Pons (tissue), 1 donor: ENCODE results near the gene KRTAP4-6.
"Not testable (repeated sequence)": the region's sequence is repeated elsewhere in the genome, so short reads cannot be mapped to it uniquely, and the experiment has no call there.

Source experiments
- DNase-seq: peaks from one replicate; pipeline ENCODE4 v3.0.0-alpha.2; 2016; ENCODE audit warnings: low spot score

KRTAP4-6 gene

DNA sequence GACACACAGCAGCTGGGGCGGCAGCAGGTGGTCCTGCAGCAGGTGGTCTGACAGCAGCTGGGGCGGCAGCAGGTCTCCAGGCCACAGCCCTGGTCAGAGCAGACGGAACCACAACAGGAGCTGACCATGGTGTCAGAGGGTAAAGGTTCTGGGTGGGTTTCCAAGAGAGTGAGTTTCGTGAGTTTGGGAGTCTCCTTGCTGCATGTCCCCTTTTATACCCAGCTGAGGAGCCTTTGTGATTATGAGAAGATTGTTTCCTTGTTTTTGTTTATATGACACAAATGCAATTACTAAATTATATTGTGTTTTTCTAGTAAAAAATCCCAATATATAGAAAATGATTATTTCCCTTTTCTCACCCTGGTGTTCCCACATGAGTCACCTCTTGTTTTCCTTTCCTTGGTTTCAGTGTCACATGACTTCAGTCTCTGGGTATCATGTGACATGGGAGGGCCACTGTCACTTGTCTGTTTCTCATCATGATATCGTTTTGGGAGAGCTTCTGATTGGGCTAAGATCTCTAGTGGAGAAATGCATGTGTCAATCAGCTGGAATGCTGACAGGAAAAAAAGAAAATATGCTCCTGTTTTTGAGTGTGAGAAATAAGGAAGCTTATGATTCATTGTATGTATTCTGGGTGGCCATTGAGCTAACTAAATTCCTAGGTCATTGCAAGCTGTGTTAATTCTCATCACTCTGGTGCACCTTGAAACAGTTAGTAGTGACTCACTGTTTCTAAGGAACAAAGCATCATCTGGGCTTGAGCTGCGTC, at the start of gene KRTAP4-6:
Gene KRTAP4-6, minus strand, starts transcription at position 185 of the 772 bp plus-strand sequence. Its CDS starts 57 bp downstream, at position 128.
- DNase-seq: no peak

DNA sequence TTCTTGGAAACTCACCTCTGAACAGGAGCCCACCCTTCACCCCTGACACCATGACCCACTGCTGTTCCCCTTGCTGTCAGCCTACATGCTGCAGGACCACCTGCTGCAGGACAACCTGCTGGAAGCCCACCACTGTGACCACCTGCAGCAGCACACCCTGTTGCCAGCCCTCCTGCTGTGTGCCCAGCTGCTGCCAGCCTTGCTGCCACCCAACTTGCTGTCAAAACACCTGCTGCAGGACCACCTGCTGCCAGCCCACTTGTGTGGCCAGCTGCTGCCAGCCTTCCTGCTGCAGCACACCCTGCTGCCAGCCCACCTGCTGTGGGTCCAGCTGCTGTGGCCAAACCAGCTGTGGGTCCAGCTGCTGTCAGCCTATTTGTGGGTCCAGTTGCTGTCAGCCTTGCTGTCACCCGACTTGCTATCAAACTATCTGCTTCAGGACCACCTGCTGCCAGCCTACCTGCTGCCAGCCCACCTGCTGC, 49.5 kb upstream of the KRTAP4-6 start, which contains the start of gene KRTAP9-1:
Gene KRTAP9-1, plus strand, starts transcription at position 51 of the 482 bp plus-strand sequence. Its CDS starts 0 bp downstream, at position 51.
- not testable (repeated sequence) for DNase-seq

DNA sequence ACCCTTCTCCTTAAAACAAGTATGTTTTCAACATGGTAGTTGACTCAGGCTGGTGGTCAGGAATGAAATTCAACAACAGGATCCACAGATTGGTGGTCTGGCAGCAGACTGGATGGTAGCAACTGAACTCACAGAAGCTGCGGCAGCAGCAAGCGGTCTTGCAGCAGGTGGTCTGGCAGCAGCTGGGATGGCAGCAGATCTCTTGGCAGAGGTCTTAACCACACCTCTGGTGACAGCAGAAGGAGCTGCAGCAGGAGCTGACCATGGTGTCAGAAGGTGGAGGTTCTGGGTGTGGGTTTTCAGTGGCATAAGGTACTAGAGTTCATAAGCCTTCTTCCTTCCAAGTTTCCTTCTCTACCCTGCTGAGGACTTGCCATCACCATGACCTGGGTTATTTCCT, 46.5 kb upstream of the KRTAP4-6 start:
- DNase-seq: no peak

DNA sequence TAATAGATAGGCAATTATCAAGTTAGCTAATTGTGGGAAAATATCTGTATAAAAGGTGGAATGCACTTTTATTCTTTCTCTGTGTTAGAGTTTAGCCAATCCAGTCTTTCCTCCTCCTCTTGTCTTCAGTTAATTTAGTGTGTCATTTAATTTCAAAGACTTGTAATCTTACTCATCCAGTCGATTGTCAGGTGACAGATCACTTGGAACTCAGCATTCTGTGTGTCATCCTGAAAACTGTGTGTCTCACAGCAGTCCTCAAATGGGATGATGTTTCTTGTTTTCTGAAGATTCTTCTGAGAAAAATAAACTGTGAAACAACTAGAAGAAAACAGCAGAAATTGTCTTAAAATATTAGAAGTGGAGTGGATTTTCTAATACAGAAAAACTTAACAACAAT, 44.7 kb upstream of the KRTAP4-6 start:
- no peak for DNase-seq

DNA sequence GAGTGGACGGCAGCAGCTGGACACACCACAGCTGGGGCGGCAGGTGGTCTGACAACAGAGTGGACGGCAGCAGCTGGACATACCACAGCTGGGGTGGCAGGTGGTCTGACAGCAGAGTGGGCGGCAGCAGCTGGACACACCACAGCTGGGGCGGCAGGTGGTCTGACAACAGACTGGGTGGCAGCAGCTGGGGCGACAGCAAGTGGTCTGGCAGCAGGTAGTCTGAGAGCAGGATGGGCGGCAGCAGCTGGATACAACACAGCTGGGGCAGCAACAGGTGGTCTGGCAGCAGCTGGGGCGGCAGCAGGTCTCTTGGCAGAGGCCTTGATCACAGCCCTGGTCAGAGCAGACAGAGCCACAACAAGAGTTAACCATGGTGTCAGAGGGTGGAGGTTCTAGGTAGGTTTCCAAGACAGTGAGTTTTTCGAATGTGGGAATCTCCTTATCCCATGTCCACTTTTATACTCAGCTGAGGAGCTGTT, 44.2 kb upstream of the KRTAP4-6 start, which contains the start of gene KRTAP4-1:
Gene KRTAP4-1, minus strand, starts transcription at position 432 of the 482 bp plus-strand sequence. Its CDS starts 57 bp downstream, at position 375.
- DNase-seq: no peak

DNA sequence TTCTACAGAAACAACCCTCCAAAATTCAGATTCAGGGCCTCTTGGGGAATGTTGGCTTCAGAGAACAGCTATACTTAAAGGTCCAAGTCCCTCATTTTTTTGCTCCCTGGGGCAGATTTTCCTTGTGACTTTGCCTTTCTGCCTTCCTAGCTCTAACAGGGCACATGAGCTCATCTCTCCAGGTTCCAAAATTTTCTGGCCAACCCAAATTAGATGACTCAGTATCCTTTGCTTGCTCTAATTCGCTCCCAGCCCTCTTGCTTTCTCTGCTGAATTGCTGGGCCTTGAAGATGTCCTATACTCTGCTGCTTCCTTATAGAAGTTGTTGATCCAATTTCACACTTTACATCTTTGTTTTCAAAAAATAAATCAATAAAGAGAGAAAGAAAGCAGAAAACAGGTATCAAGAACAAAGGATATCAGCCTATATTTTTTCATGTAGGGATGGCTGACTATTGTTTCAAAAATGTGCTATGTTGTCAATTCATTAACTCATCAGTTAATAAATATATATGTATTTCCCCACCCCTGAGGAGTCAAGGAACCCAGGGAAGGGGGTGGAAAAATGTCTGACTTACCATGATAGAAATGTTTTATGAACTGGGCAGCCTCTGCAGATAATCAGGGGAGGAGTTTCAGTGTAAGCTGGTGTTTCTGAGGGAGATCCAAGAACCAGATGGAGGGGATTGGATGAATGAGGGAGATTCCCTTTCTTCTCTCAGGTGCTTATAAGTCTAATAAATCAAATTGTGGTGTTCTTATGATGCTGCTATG, 38.7 kb upstream of the KRTAP4-6 start:
- DNase-seq: no peak

DNA sequence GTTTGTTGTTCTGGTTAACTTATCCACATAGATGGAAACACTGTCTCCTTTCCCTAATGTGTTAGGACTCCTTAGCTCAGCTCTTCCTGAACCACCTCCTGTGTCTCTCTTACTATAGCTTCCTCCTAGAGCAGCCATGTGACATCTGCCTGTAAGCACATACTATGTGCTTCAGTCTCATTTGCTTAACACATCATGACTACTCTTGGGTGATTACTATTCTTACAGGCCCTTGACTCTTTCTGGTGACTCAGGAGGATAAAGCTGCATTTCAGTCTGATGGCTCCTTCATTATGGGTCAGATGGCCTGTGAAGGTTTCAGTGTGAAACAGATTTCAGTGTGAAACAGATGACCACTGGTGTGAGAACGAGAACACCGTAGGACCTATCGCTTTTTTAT, 38.0 kb upstream of the KRTAP4-6 start:
- peak; percentile 26 for DNase-seq

DNA sequence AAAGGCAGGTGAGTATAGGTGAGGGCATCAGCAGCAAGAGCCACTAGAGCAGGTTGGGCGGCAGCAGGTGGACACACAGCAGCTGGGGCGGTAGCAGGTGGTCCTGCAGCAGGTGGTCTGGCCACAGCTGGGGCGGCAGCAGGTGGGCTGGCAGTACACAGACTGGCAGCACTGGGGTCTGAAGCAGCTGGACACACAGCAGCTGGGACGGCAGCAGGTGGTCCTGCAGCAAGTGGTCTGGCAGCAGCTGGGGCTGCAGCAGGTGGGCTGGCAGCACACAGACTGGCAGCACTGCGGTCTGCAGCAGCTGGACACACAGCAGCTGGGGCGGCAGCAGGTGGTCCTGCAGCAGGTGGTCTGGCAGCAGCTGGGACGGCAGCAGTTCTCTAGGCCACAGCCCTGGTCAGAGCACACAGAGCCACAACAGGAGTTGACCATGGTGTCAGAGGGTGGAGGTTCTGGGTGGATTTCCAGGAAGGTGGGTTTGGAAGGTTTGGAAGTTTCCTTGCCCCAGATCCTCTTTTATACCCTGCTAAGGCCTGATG, 37.5 kb upstream of the KRTAP4-6 start, which contains the start of gene KRTAP4-2:
Gene KRTAP4-2, minus strand, starts transcription at position 495 of the 545 bp plus-strand sequence. Its CDS starts 57 bp downstream, at position 438.
- DNase-seq: no peak

DNA sequence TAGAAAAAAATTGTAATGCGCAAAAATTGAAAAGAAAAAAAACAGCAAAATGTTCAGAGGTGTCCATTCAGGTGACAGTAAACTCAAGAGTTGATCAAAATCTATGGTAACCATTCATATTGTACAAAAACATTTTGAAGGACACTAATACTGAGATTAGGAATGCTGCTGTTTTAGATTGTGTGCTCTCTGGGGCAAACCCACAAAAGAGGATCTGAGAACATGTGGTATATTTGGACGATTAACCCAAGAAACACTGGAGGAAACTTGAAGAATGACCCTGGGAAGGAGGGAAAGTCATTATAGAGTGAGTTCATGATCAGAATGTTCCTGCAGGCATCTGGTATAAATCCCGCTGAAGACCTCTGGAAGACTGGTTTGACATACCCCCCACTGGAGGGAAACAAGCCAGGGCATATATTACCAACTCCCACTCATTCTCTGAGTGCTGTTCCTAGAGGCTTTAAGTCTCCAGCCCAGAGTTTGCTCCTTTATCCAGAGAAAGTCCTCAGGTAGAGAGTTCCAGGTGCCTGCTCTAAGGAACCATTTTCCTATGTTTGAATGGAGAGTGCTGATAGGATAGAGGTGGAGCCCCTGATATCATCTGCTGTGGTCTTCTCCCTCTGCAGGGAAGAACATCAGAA, 36.5 kb upstream of the KRTAP4-6 start:
- peak; percentile 4 for DNase-seq

DNA sequence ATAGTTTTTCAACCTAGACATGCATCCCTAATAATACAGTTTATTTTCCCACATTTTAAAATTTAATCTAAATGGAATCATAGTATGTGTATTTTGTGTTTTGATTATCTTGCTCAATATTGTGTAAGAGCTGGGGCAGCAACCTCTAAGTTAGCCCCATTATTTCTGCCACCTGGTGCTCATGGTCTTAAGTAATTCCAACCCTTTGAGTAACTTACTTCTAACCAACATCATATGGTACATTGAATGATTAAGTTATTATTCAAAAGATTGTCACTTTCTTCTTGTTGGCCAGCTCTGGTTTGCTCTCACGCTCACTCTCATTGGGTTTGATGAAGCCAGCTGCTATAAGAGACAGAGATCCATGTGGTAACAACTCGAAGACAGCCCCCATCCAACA, 31.5 kb upstream of the KRTAP4-6 start:
- DNase-seq: no peak

DNA sequence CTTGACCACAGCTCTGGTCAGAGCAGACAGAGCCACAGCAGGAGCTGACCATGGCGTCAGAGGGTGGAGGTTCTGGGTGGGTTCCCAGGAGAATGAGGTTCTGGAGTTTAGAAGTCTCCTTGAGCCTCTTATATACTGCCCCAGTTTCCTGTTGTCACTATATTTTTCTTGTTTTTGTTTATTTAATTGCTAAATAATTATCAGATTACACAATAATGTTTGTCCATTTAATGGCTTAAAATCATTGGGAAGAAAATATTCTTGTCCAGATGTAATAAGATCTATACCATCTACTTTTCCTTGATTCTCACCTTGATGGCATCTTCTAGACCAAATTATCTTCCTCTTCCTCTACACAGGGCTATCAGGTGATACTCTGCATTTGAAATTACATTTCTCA, 27.8 kb upstream of the KRTAP4-6 start, which contains the start of gene KRTAP4-3:
Gene KRTAP4-3, minus strand, starts transcription at position 101 of the 400 bp plus-strand sequence. Its CDS starts 49 bp downstream, at position 52.
- no peak for DNase-seq

DNA sequence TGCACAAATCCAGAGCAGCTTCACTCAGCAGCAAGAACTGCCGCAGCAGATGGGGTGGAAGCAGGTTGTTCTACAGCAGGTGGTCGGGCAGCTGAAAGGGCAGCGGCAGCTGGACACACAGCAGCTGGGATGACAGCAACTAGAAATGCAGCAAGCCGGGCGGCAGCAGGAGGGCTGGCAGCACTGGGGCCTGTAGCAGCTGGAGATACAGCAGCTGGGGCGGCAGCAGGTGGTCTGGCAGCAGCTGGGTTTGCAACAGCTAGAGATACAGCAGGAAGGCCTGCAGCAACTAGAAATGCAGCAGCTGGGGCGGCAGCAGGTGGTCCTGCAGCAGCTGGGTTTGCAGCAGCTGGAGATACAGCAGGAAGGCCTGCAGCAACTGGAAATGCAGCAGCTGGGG, 27.2 kb upstream of the KRTAP4-6 start:
- no peak for DNase-seq

DNA sequence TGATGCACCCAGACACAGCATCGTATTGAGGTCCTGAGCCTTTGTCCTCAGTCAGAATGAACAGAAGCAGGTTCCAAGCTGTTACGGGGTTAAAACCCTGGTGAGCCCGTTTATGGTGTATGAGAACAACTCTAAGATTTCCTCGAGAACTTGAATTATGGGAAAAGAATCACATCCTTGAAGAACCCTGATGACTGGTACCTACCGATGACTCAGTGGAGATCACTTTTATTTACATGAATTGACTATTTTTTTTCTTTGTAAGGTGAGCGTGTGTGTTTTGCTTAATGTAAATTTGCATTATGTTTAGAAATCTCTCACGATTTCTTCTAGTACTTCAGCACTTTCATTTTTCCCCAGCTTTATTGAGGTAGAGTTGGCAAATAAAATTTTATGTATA, 23.5 kb upstream of the KRTAP4-6 start:
- DNase-seq: no peak

DNA sequence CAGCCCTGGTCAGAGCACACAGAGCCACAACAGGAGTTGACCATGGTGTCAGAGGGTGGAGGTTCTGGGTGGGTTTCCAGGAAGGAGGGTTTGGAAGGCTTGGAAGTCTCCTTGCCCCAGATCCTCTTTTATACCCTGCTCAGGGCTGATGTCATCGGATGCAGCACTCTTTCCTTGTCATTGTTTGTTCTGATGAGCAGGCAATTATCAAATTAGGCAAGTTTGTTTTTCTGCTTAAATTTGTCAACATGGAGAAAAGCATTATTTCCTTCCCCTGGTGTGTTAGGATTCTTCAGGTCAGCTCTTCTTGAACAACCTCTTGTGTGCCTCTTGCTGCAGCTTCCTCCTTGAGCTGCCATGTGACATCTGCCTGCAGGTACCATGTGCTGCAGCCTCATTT, 20.3 kb upstream of the KRTAP4-6 start, which contains the start of gene KRTAP4-4:
Gene KRTAP4-4, minus strand, starts transcription at position 101 of the 400 bp plus-strand sequence. Its CDS starts 57 bp downstream, at position 44.
- DNase-seq: no peak

DNA sequence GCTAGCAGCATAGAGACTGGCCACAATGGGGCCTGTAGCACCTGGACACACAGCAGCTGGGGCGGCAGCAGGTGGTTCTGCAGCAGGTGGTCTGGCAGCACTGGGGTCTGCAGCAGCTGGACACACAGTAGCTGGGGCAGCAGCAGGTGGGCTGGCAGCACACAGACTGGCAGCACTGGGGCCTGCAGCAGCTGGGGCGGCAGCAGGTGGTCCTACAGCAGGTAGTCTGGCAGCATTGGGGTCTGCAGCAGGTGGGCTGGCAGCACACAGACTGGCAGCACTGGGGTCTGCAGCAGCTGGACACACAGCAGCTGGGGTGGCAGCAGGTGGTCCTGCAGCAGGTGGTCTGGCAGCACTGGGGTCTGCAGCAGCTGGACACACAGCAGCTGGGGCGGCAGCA, 19.8 kb upstream of the KRTAP4-6 start:
- DNase-seq: not testable (repeated sequence)

DNA sequence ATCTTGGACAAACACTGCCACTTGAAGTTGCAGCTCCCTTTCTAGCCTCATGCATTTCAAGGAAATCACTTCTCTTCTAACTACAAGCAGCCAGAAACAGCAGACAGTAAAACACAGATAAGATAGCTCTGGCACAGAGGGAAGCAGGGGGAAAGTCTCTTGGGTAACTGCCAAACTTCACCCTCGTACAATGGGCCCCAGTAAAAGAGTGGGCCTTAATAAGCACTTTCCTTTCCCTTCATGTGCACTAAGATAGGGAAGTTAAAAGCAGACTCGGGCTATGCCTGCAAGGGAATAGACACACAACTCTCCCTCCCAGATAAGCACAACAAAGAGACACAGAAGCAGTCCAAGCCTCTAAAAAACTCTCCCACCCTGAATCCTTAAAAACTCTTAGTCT, 13.5 kb upstream of the KRTAP4-6 start:
- peak; percentile 70 for DNase-seq

DNA sequence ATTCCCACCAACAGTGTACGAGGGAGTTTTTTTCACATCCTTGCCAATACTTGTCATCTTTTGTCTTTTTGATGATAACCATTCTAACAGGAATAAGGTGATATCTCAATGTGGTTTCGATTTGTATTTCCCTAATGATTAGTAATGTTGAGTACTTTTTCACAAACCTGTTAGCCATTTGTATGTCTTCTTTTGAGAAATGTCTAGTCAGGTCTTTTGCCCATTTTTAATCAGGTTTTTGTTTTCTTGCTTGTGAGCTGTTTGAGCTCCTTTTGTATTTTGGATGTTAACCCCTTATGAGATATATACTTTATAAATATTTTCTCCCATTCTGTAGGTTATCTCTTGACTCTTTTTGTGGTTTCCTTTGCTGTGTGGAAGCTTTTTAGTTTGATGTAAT, 11.2 kb upstream of the KRTAP4-6 start:
- DNase-seq: no peak

DNA sequence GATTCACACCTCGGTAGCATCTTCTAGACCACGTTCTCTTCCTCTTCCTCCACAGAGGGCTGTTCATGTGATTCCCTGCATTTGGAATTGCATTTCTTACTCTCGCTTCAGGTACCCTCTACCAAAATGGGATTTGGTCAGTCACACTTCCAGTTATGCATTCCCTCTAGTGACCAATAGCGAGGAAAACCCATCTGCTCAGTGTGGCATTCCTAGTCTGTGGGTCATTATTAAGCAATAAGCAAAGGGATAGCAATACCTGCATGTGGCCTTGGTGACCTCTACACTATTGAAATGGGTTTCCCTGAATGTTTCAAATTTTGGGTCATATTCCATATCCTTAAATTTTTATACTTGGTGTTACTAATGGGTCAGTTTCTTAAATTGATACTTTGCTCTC, 9.7 kb upstream of the KRTAP4-6 start:
- no peak for DNase-seq

DNA sequence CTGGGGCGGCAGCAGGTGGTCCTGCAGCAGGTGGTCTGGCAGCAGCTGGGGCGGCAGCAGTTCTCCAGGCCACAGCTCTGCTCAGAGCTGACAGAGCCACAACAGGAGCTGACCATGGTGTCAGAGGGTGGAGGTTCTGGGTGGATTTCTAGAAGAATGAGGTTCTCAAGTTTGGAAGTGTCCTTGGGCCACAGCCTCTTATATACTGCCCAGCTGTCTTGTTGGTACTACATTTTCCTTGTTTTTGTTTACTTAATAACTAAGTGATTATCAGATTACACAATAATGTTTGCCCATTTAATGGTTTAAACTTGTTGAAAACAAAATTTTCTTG, 9.3 kb upstream of the KRTAP4-6 start, which contains the start of gene KRTAP4-5:
Gene KRTAP4-5, minus strand, starts transcription at position 174 of the 334 bp plus-strand sequence. Its CDS starts 58 bp downstream, at position 116.
- DNase-seq: no peak

DNA sequence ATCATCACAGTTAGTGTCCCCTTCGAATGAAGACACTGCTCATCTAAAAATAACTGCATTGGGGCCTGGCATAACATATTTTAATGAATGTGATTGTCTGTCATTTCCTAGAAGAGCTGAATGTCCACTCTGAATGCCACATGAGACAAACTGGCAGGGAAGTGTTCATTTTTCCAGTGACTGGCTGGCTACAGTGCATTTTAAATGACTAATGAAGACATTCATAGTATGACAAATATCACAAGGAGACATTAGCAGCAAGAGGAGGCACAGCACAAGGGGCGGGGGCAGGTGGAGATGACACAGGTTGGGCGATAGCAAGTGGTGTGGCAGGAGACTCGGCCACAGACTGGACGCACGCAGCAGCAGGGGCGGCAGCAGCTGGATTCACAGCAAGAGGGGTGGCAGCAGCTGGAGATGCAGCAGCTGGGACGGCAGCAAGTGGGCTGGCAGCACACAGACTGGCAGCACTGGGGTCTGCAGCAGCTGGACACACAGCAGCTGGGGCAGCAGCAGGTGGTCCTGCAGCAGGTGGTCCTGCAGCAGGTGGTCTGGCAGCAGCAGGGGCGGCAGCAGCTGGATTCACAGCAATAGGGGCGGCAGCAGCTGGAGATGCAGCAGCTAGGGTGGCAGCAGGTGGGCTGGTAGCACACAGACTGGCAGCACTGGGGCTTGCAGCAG, 8.8 kb upstream of the KRTAP4-6 start:
- not testable (repeated sequence) for DNase-seq
